Activated CD4-positive, alpha-beta memory T cell treated with anti-CD3 and anti-CD28 coated beads, Interleukin-2, amount 10 ng/mL, durations not matched to agents 7 days and 5 days (primary cell): ENCODE data around the gene PPM1L. TPM values are rescaled to one million over a fixed set of nuclear protein-coding genes. Genes with fewer than 3 reads are reported as not detected.

Experiments used
- CTCF ChIA-PET: fragments of 350-600 bp; sonication (Branson Sonifier 250); formaldehyde crosslinking; loops from one replicate; lab custom pipeline; 2021; ENCODE audit warnings: antibody characterized with exemption, inconsistent platforms; lab: Charles Lee
- POLR2A ChIA-PET: fragments of 350-600 bp; sonication (Branson Sonifier 250); formaldehyde crosslinking; loops from one replicate; lab custom pipeline; 2021; ENCODE audit warnings: antibody characterized with exemption; lab: Charles Lee
- DNase-seq: peaks from one replicate; pipeline ENCODE4 v3.0.0-alpha.2; 2020
- H3K27ac Mint-ChIP-seq: one replicate; pipeline ENCODE4 v1.8.0; 2021; ENCODE audit warnings: mild to moderate bottlenecking, mixed read lengths
- H3K27me3 Mint-ChIP-seq: one replicate; pipeline ENCODE4 v1.8.0; 2021; ENCODE audit warnings: mixed read lengths
- H3K36me3 Mint-ChIP-seq: one replicate; pipeline ENCODE4 v1.8.0; 2021; ENCODE audit warnings: low read depth, mixed read lengths
- H3K4me1 Mint-ChIP-seq: one replicate; pipeline ENCODE4 v1.8.0; 2021; ENCODE audit warnings: mixed read lengths
- H3K4me3 Mint-ChIP-seq: one replicate; pipeline ENCODE4 v1.8.0; 2021; ENCODE audit warnings: mild to moderate bottlenecking, mixed read lengths
- H3K9me3 Mint-ChIP-seq: one replicate; pipeline ENCODE4 v1.8.0; 2021; ENCODE audit warnings: mixed read lengths
- total RNA-seq, 2 experiments: library from RNA; stranded (reverse); gene quantifications; one replicate each; pipeline ENCODE4 v1.2.3, GENCODE V29; 2021

The PPM1L gene
- total RNA-seq, 2 experiments from 2014 or later = 5.9 TPM

DNA sequence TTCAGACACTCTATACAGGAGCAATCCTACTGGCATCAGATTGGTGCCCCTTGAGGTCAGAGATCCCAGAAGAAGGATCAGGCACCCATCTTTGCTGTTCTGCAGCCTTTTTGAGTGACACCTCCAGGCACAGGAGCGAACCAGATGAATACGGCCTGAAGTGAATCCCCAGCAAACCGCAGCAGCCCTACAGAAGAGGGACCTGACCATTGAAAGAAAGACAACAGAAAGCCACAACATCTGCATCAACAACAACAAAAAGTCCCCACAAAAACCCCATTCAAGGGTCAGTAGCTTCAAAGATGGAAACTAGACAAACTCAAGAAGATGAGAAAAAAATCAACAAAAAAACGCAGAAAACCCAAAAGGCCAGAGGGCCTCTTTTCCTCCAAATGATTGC lies 130.4 kb downstream of the PPM1L start:
- Mint-ChIP-seq H3K36me3 (no peaks in the 10 kb centered on the region), H3K4me3 (no peak overlapping the region), H3K27ac (no peak overlapping the region), H3K27me3 (peaks cover 3% of the 10 kb centered on the region), H3K4me1 (no peaks in the 10 kb centered on the region), H3K9me3 (peaks cover 9% of the 10 kb centered on the region)
- POLR2A ChIA-PET = no interaction called here
- DNase-seq = no peak
- CTCF ChIA-PET = no interaction called here

DNA sequence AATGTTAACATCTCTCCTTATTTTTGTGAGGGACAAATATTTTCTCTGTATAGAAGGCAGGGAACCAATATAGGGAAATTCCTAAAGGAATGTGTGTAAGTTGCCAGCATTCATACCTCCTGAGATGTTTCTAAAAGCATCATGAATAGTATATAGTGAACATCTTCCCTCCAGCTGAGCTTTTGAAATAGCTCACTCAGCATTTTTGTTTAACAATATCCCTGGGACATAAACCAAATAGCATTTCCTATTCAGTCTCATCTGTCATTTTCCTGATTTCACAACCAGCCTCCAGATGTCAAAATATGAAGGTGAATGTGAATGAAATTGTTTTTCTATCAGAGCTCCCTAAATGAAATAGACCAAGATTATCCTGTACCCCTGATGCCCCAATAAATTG lies 137.2 kb downstream of the PPM1L start:
- Mint-ChIP-seq H3K27ac (no peak overlapping the region), H3K4me1 (no peaks in the 10 kb centered on the region), H3K27me3 (no peaks in the 10 kb centered on the region), H3K4me3 (no peak overlapping the region), H3K36me3 (no peaks in the 10 kb centered on the region), H3K9me3 (no peaks in the 10 kb centered on the region)
- ChIA-PET POLR2A (no interaction called here), CTCF (no interaction called here)
- DNase-seq = no peak

DNA sequence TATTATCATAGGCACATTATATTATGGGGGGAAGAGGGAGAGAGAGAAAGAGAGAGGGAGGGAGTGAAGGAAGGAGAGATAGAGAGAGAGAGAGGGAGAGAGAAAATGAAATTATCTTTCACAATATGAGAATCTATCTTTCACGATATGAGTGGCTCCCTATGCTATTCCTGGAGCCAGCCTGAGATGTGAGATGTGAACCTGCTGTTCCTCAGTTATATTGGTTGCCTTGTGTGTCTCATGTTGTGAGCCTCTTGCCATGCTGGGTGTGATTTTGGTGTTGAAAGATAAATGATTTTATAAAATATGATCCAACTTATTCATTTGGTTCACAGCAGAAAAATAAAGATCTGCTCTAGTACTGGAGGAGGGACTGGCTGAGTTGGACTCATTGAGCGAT lies 148.7 kb downstream of the PPM1L start:
- Mint-ChIP-seq H3K4me1 (no peaks in the 10 kb centered on the region), H3K36me3 (no peaks in the 10 kb centered on the region)

DNA sequence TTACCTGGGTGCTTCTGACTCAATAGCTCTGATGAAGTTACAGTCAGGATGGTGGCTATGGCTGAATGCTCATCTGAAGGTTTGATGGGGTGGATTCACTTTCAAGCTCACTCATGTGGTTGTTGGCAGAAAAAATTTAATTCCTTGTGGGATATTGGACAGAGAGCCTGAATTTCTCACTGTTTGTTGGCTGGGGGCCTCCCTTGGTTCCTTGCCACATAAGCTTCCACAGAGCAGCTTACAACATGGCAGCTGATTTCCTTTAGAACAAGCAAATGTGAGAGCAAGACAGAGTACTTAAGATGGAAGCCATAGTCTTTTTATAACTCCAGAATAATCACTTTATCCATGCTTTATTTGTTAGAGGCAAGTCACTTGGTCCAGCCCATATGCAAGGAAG lies 150.6 kb downstream of the PPM1L start:
- DNase-seq = no peak
- peaks cover under 1% of the 10 kb centered on the region for H3K27me3 Mint-ChIP-seq
- ChIA-PET CTCF (no interaction called here), POLR2A (no interaction called here)
- H3K36me3 Mint-ChIP-seq = no peaks in the 10 kb centered on the region
- no peak overlapping the region for H3K27ac Mint-ChIP-seq
- H3K4me1 Mint-ChIP-seq = no peaks in the 10 kb centered on the region
- H3K9me3 Mint-ChIP-seq = peaks cover under 1% of the 10 kb centered on the region
- no peak overlapping the region for H3K4me3 Mint-ChIP-seq

More for the DNA sequence above, 148.7 kb downstream of the PPM1L start:
- Mint-ChIP-seq H3K27me3 (peaks cover 4% of the 10 kb centered on the region), H3K9me3 (peaks cover 3% of the 10 kb centered on the region), H3K27ac (no peak overlapping the region), H3K4me3 (no peak overlapping the region)
- CTCF ChIA-PET = no interaction called here
- DNase-seq = no peak
- POLR2A ChIA-PET = no interaction called here

- no peak overlapping the region for H3K27ac Mint-ChIP-seq
- CTCF ChIA-PET = no interaction called here
- no peaks in the 10 kb centered on the region for H3K9me3 Mint-ChIP-seq
- DNase-seq = no peak
- no peak overlapping the region for H3K4me3 Mint-ChIP-seq
- no peaks in the 10 kb centered on the region for H3K27me3 Mint-ChIP-seq
- H3K4me1 Mint-ChIP-seq = no peaks in the 10 kb centered on the region
- H3K36me3 Mint-ChIP-seq = no peaks in the 10 kb centered on the region
- POLR2A ChIA-PET = no interaction called here
These were observed 153.9 kb downstream of the PPM1L start for GRCh38 chr3:160909917-160910316.

DNA sequence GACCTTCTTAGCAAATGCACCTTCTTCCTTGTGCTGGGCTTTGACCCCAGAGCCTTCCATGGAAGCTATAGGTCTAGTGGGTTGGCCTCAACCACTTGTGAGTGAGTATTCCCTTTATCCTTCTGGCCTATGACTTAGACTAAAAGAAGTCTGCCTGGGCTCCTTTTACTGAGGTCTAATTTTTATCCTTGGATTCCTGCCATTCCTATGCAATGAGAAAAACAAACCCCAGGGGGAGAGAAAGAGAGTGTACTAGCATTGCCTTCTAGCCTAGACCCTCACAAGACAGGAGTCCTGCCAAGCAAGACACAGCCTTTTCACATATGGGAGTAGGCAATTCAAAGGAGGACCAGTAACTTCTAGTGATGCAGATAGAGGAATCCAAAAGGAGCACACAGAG lies 155.4 kb downstream of the PPM1L start:
- H3K4me1 Mint-ChIP-seq = no peaks in the 10 kb centered on the region
- POLR2A ChIA-PET = no interaction called here
- CTCF ChIA-PET = no interaction called here
- no peak for DNase-seq
- no peaks in the 10 kb centered on the region for H3K27me3 Mint-ChIP-seq
- no peak overlapping the region for H3K4me3 Mint-ChIP-seq
- H3K27ac Mint-ChIP-seq = no peak overlapping the region
- no peaks in the 10 kb centered on the region for H3K36me3 Mint-ChIP-seq
- no peaks in the 10 kb centered on the region for H3K9me3 Mint-ChIP-seq

- Mint-ChIP-seq H3K27ac (no peak overlapping the region), H3K36me3 (no peaks in the 10 kb centered on the region), H3K4me1 (no peaks in the 10 kb centered on the region), H3K4me3 (no peak overlapping the region), H3K27me3 (no peaks in the 10 kb centered on the region), H3K9me3 (no peaks in the 10 kb centered on the region)
- ChIA-PET POLR2A (no interaction called here), CTCF (no interaction called here)
- DNase-seq = no peak
These were observed 160.4 kb downstream of the PPM1L start for GRCh38 chr3:160916472-160916871.

DNA sequence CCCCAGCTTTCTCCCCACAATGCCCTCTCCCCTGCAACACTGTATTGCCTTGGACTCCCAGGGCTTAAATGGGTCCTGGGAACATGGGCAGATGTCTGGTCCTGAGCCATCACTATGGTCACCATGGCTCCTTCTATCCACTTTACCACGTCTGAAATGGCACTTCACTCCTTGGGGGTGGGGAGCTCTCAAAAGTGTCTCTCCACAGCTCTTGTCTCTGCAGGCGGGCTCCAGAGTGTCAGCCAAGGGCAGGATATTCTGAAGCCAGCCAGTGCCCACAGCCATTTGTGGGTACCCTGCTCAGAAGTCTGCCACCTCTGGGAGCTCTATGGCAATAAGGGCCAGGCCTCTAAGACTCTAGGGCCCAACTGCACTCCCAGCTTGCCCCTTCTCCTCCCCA lies 163.9 kb downstream of the PPM1L start:
- ChIA-PET CTCF (interaction anchor here (0.6 kb wide), 2 partner anchors 149 to 1225 kb away, joined by 3 to 4 read pairs; no protein-coding TSS in a partner anchor), POLR2A (interaction anchor here (0.8 kb wide), 1 partner anchor 14 kb away, joined by 3 read pairs; no protein-coding TSS in a partner anchor)
- Mint-ChIP-seq H3K36me3 (no peaks in the 10 kb centered on the region), H3K9me3 (no peaks in the 10 kb centered on the region), H3K4me3 (no peak overlapping the region), H3K4me1 (no peaks in the 10 kb centered on the region), H3K27ac (no peak overlapping the region), H3K27me3 (no peaks in the 10 kb centered on the region)
- DNase-seq = no peak

- no peak overlapping the region for H3K4me3 Mint-ChIP-seq
- CTCF ChIA-PET = no interaction called here
- no peak for DNase-seq
These were observed 165.1 kb downstream of the PPM1L start for GRCh38 chr3:160921020-160921635.

DNA sequence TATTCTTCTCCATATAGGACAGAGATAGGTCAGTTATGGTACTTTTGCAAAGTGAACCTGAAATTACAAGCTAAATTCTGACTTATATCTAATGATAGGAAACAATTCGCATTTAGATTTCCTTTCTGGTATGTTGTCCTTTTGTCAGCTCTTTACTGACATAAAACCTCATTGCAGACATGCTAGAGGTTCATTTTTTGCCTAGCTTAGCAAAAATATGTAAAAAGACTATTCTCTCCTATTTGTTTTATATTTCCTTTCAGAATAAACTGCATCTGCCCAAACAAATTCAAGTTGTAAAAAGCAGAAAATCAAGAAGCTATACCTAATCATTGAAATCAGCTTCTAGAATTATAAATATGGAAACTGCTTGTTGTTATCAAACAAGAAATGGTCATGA lies 168.7 kb downstream of the PPM1L start:
- H3K27ac Mint-ChIP-seq = no peak overlapping the region
- H3K4me1 Mint-ChIP-seq = no peaks in the 10 kb centered on the region
- no peak for DNase-seq
- H3K4me3 Mint-ChIP-seq = no peak overlapping the region
- H3K9me3 Mint-ChIP-seq = no peaks in the 10 kb centered on the region
- CTCF ChIA-PET = interaction anchor here (1.0 kb wide), 1 partner anchor 350 kb away, joined by 4 read pairs; no protein-coding TSS in a partner anchor
- no peaks in the 10 kb centered on the region for H3K27me3 Mint-ChIP-seq
- H3K36me3 Mint-ChIP-seq = no peaks in the 10 kb centered on the region
- POLR2A ChIA-PET = no interaction called here

More at GRCh38 chr3:160921020-160921635, 165.1 kb downstream of the PPM1L start:
- Mint-ChIP-seq H3K4me1 (no peaks in the 10 kb centered on the region), H3K36me3 (no peaks in the 10 kb centered on the region), H3K27ac (no peak overlapping the region), H3K27me3 (no peaks in the 10 kb centered on the region), H3K9me3 (no peaks in the 10 kb centered on the region)
- POLR2A ChIA-PET = no interaction called here

DNA sequence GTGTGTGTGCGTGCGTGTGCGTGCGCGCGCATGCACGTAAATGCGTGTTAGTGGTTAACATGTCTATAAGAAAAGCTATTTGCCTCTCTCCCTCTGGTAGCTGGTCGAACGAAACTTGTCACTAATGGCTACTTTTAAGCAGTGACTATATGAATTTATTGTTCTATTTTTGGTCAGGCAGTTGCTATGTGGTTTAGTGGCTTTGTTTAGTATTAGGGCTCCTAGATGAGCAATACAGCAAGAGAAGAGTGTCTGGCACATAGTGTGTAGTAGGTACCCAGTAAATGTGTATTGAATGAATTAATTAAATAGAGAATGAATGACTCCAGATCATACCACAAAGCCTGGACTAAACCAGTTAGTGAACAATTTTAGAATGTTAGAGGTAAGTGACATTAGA lies 171.6 kb downstream of the PPM1L start:
- Mint-ChIP-seq H3K4me3 (no peak overlapping the region), H3K27me3 (peaks cover 9% of the 10 kb centered on the region), H3K27ac (no peak overlapping the region), H3K9me3 (no peaks in the 10 kb centered on the region), H3K36me3 (no peaks in the 10 kb centered on the region), H3K4me1 (no peaks in the 10 kb centered on the region)
- no peak for DNase-seq
- ChIA-PET POLR2A (interaction anchor here (2.4 kb wide), 1 partner anchor 173 kb away, joined by 6 read pairs; no protein-coding TSS in a partner anchor), CTCF (interaction anchor here (1.2 to 1.5 kb wide), 2 partner anchors 14 to 171 kb away, joined by 3 read pairs; no protein-coding TSS in a partner anchor)

GRCh38 chr3:160928183-160928726 lies 172.2 kb downstream of the PPM1L start:
- H3K4me1 Mint-ChIP-seq = no peaks in the 10 kb centered on the region
- no peaks in the 10 kb centered on the region for H3K36me3 Mint-ChIP-seq
- no peak overlapping the region for H3K27ac Mint-ChIP-seq
- H3K4me3 Mint-ChIP-seq = no peak overlapping the region
- no peak for DNase-seq
- ChIA-PET CTCF (interaction anchor here (1.5 kb wide), 1 partner anchor 171 kb away, joined by 3 read pairs; no protein-coding TSS in a partner anchor), POLR2A (interaction anchor here (2.4 kb wide), 1 partner anchor 174 kb away, joined by 6 read pairs; no protein-coding TSS in a partner anchor)
- no peaks in the 10 kb centered on the region for H3K9me3 Mint-ChIP-seq
- H3K27me3 Mint-ChIP-seq = peaks cover 9% of the 10 kb centered on the region

DNA sequence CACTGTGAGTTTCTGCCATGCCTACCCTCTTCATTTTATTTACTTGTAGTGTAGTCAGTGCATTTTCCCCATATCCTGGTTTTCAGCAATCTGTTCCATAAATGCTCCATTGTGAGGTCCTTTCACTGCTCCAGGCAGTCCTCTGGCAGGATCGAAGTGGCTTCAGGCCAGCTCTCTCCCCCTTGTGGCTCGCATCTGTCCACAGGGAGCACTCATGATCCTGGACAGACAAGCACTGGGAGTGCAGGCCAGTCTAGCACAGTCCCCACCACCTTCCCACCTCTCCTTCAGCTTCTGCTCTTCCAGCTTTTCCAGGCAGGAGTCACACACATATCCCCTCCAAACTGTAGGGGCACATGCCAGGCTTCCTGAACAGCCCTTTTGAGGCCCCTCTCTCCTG lies 173.6 kb downstream of the PPM1L start:
- Mint-ChIP-seq H3K36me3 (no peaks in the 10 kb centered on the region), H3K27me3 (peaks cover 9% of the 10 kb centered on the region), H3K27ac (no peak overlapping the region), H3K4me3 (no peak overlapping the region), H3K9me3 (no peaks in the 10 kb centered on the region), H3K4me1 (no peaks in the 10 kb centered on the region)
- ChIA-PET CTCF (no interaction called here), POLR2A (no interaction called here)
- no peak for DNase-seq
